NB4 (cell line): ENCODE data around the gene MTURN.

Source experiments
- DNase-seq: peaks from one replicate; pipeline ENCODE4 v3.0.0; 2010; ENCODE audit warnings: low read depth
- H3K4me3 ChIP-seq: one replicate; pipeline ENCODE4 v1.5.1; 2011; ENCODE audit warnings: mild to moderate bottlenecking, low read depth, low read length, moderate library complexity
- CTCF ChIP-seq: IDR thresholded peaks from one replicate; pipeline ENCODE4 v1.5.1; 2012; ENCODE audit warnings: low read depth, low read length
- MAX ChIP-seq: IDR thresholded peaks from 2 replicates; pipeline ENCODE4 v1.6.1; 2011; ENCODE audit warnings: low read depth, low read length
- MYC ChIP-seq: IDR thresholded peaks from 2 replicates; pipeline ENCODE4 v1.6.1; 2011; ENCODE audit warnings: low read depth, low read length
- POLR2A ChIP-seq: IDR thresholded peaks from 2 replicates; pipeline ENCODE4 v1.6.1; 2011; ENCODE audit warnings: mild to moderate bottlenecking; ENCODE audit not compliant: insufficient read length; ENCODE audit errors: extremely low read depth

The MTURN gene

GRCh38 chr7:30207376-30207775 is 72.6 kb downstream of the MTURN start:
- TF ChIP-seq POLR2A: no peak
- TF ChIP-seq MYC: no peak
- TF ChIP-seq CTCF: no peak
- no peak for TF ChIP-seq MAX
- H3K4me3 ChIP-seq: no peak overlapping the region

GRCh38 chr7:30209951-30210350 is 75.2 kb downstream of the MTURN start:
- TF ChIP-seq CTCF: no peak
- no peak for TF ChIP-seq POLR2A
- TF ChIP-seq MYC: no peak
- no peak for TF ChIP-seq MAX
- no peak overlapping the region for H3K4me3 ChIP-seq
- DNase-seq: no peak

More at GRCh38 chr7:30207376-30207775, 72.6 kb downstream of the MTURN start:
- no peak for DNase-seq
